Measurements from ENCODE around the gene DENND4B. TPM values are rescaled to one million over a fixed set of nuclear protein-coding genes. Genes with fewer than 3 reads are reported as not detected.
A peak's percentile ranks its signal among the peaks of the same experiment; 100 is the strongest.
"Not testable (repeated sequence)": the region's sequence is repeated elsewhere in the genome, so short reads cannot be mapped to it uniquely, and the experiment has no call there.

The DENND4B gene
- total RNA-seq, 4 donors from 2014 or later: 28.9 to 63.7 (median 44.8) TPM

GRCh38 chr1:153984123-153984894 is 37.8 kb upstream of the DENND4B start:
- intact Hi-C loops (cut with DNase I): loop anchor here (10.0 kb wide), 1 partner anchor 310 kb away; the partner anchor contains the start of genes ILF2 and NPR1
- 74 to 76% methylated on average over 6 of the region's 6 CpGs for WGBS, 2 donors
- no peaks in the 10 kb centered on the region for H3K36me3 ChIP-seq
- no peaks in the 10 kb centered on the region for H3K27me3 ChIP-seq
- no peak for TF ChIP-seq CTCF (IDR thresholded peaks at IDR 0.05)
- no peak for TF ChIP-seq POLR2A (IDR thresholded peaks at IDR 0.05)
- peaks cover 12 to 19% of the 10 kb centered on the region in 2 donors for H3K4me1 ChIP-seq
- DNase-seq: no peak
- no peaks in the 10 kb centered on the region for H3K9me3 ChIP-seq
- H3K27ac ChIP-seq: peak overlapping the region in 2 of 3 donors; percentile 74 to 85
- H3K4me3 ChIP-seq (replicated peaks in 1 of 3): no peak overlapping the region

- 87 to 95% methylated on average over 2 of the region's 2 CpGs for WGBS, 2 donors
- not testable (repeated sequence) for H3K27me3 ChIP-seq; DNase-seq; H3K36me3 ChIP-seq; H3K4me3 ChIP-seq (replicated peaks in 1 of 3); H3K27ac ChIP-seq; H3K9me3 ChIP-seq
- intact Hi-C loops (cut with DNase I): loop anchor here (10.0 kb wide), 1 partner anchor 307 kb away; the partner anchor contains the start of genes ILF2 and NPR1
- H3K4me1 ChIP-seq: peaks cover 15 to 17% of the 10 kb centered on the region in 2 donors
Observed at GRCh38 chr1:153981735-153982134, 35.2 kb upstream of the DENND4B start.

- H3K4me3 ChIP-seq (replicated peaks in 1 of 3); H3K27ac ChIP-seq; H3K9me3 ChIP-seq; intact Hi-C loops (cut with DNase I); H3K27me3 ChIP-seq; DNase-seq: not testable (repeated sequence)
- H3K4me1 ChIP-seq: peaks cover 14% of the 10 kb centered on the region in 2 donors
- H3K36me3 ChIP-seq: peaks cover 15 to 19% of the 10 kb centered on the region in 2 donors
- 93 to 94% methylated on average over 12 of the region's 12 CpGs for WGBS, 2 donors
Observed at GRCh38 chr1:153979091-153979490, 32.6 kb upstream of the DENND4B start.

GRCh38 chr1:153978274-153978909 is 31.9 kb upstream of the DENND4B start:
- DNase-seq: no peak
- no peak for TF ChIP-seq POLR2A (IDR thresholded peaks at IDR 0.05)
- TF ChIP-seq CTCF (IDR thresholded peaks at IDR 0.05): no peak
- peaks cover 20 to 22% of the 10 kb centered on the region in 2 donors for H3K36me3 ChIP-seq
- no peaks in the 10 kb centered on the region for H3K9me3 ChIP-seq
- peak overlapping the region in 2 of 3 donors; percentile 90 to 94 for H3K27ac ChIP-seq
- intact Hi-C loops (cut with DNase I): no loop called here
- 80 to 83% methylated on average over 9 of the region's 9 CpGs for WGBS, 2 donors
- H3K4me1 ChIP-seq: peaks cover 13 to 14% of the 10 kb centered on the region in 2 donors
- H3K4me3 ChIP-seq (replicated peaks in 1 of 3): peak overlapping the region in 2 of 3 donors; percentile 90 to 98
- H3K27me3 ChIP-seq: no peaks in the 10 kb centered on the region

- WGBS, 2 donors: 1% methylated on average over 36 to 38 of the region's 75 CpGs
- H3K9me3 ChIP-seq: no peaks in the 10 kb centered on the region
- peak; percentile 31 to 87 for TF ChIP-seq POLR2A (IDR thresholded peaks at IDR 0.05)
- TF ChIP-seq CTCF (IDR thresholded peaks at IDR 0.05): no peak
- peak within 1 kb of the TSS; percentile 90 to 94 (median 90) for H3K27ac ChIP-seq
- intact Hi-C loops (cut with DNase I): no loop called here
- H3K27me3 ChIP-seq: no peaks in the 10 kb centered on the region
- H3K4me3 ChIP-seq (replicated peaks in 1 of 3): peak within 1 kb of the TSS; percentile 90 to 98 (median 92)
- peak; percentile 89 for DNase-seq
- H3K36me3 ChIP-seq: peaks cover 20 to 22% of the 10 kb centered on the region in 2 donors
- H3K4me1 ChIP-seq: peaks cover 13 to 14% of the 10 kb centered on the region in 2 donors
Observed at GRCh38 chr1:153977250-153978240, 31.0 kb upstream of the DENND4B start, which contains the start of gene JTB. JTB (minus strand) TSS chr1:153977674; CDS start chr1:153977252, 422 bp downstream.

Data from thyroid gland (tissue), 4 donors.